Calu3 (cell line): Measurements from ENCODE around the gene PLK5. TPM values are rescaled to one million over a fixed set of nuclear protein-coding genes. Genes with fewer than 3 reads are reported as not detected.

Experiments used
- BruUV-seq: library from RNA; stranded (reverse); fragments of 400-500 nt; replicated peaks from 2 replicates; lab custom pipeline; 2021; lab: Mats Ljungman, UMichigan
- CTCF ChIA-PET: fragments of 300-600 bp; sonication (Branson Sonifier 250); formaldehyde crosslinking; loops from one replicate; lab custom pipeline; 2022; ENCODE audit warnings: antibody characterized with exemption; lab: Charles Lee
- DNase-seq: peaks from one replicate; pipeline ENCODE4 v3.0.0; 2022
- H3K27ac Mint-ChIP-seq: one replicate; pipeline ENCODE4 v1.8.0; 2022; ENCODE audit warnings: mixed read lengths; ENCODE audit not compliant: unreplicated experiment
- H3K27me3 Mint-ChIP-seq: one replicate; pipeline ENCODE4 v1.8.0; 2022; ENCODE audit warnings: mixed read lengths; ENCODE audit not compliant: unreplicated experiment
- H3K36me3 Mint-ChIP-seq: one replicate; pipeline ENCODE4 v1.8.0; 2022; ENCODE audit warnings: mild to moderate bottlenecking, moderate library complexity, mixed read lengths; ENCODE audit not compliant: insufficient read depth, unreplicated experiment
- H3K4me1 Mint-ChIP-seq: one replicate; pipeline ENCODE4 v1.8.0; 2022; ENCODE audit warnings: mild to moderate bottlenecking, low read depth, mixed read lengths; ENCODE audit not compliant: unreplicated experiment
- H3K4me3 Mint-ChIP-seq: one replicate; pipeline ENCODE4 v1.8.0; 2022; ENCODE audit warnings: mild to moderate bottlenecking, low read depth, moderate library complexity, mixed read lengths; ENCODE audit not compliant: unreplicated experiment
- H3K9me3 Mint-ChIP-seq: one replicate; pipeline ENCODE4 v1.8.0; 2022; ENCODE audit warnings: low read depth, mixed read lengths; ENCODE audit not compliant: unreplicated experiment
- CTCF ChIP-seq: fragments of 200-600 bp; IDR thresholded peaks from one replicate; pipeline ENCODE4 v1.8.0; 2022; ENCODE audit warnings: antibody characterized with exemption; ENCODE audit not compliant: unreplicated experiment
- intact Hi-C: fragments of 100-400 bp; cut with micrococcal nuclease; formaldehyde crosslinking; loops from one replicate; pipeline ENCODE4 v1.10.0; 2022; ENCODE audit not compliant: unreplicated experiment
- total RNA-seq: library from RNA; stranded (reverse); gene quantifications from 2 replicates; pipeline ENCODE4 v1.2.3, GENCODE V29; 2022

The PLK5 gene
- total RNA-seq, 1 experiment from 2014 or later = not detected

- H3K36me3 Mint-ChIP-seq = no peaks in the 10 kb centered on the region
- H3K4me1 Mint-ChIP-seq = peaks cover 7% of the 10 kb centered on the region
- CTCF ChIA-PET = no interaction called here
- intact Hi-C loops = no loop called here
- no TSS peak for BruUV-seq
- no peak for DNase-seq
- TF ChIP-seq CTCF = no peak
- no peak overlapping the region for H3K27ac Mint-ChIP-seq
- no peaks in the 10 kb centered on the region for H3K9me3 Mint-ChIP-seq
- no peak overlapping the region for H3K4me3 Mint-ChIP-seq
- peaks cover 44% of the 10 kb centered on the region for H3K27me3 Mint-ChIP-seq
Measured at GRCh38 chr19:1524287-1524971, 552 bp downstream of the PLK5 start.

DNA sequence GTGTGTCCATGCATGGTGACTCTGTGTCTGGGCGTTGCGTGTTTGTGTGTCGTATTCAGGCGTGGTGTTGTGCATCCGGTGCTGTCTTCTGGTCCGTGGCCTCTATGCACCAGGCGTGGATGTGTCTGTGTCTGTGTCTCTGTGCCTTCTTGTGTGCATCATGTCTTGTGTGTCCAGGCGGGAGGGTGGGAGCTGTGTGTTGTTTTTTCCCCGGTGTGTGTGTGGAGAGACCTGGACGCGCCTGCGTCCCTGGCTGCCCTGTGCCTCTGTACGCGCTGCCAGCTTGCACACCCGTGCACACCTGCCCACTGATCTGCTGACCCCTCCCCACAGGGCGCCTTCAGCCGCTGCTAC lies 1.1 kb downstream of the PLK5 start:
- Mint-ChIP-seq H3K9me3 (no peaks in the 10 kb centered on the region), H3K4me3 (no peak overlapping the region), H3K4me1 (peaks cover 7% of the 10 kb centered on the region), H3K27me3 (peaks cover 49% of the 10 kb centered on the region), H3K27ac (no peak overlapping the region), H3K36me3 (no peaks in the 10 kb centered on the region)
- intact Hi-C loops = no loop called here
- no peak for TF ChIP-seq CTCF
- CTCF ChIA-PET = no interaction called here
- no TSS peak for BruUV-seq
- DNase-seq = no peak

GRCh38 chr19:1525343-1525742 lies 1.5 kb downstream of the PLK5 start:
- Mint-ChIP-seq H3K4me3 (no peak overlapping the region), H3K4me1 (peaks cover 7% of the 10 kb centered on the region), H3K27me3 (peaks cover 53% of the 10 kb centered on the region), H3K27ac (no peak overlapping the region), H3K9me3 (no peaks in the 10 kb centered on the region), H3K36me3 (no peaks in the 10 kb centered on the region)
- no peak for DNase-seq
- intact Hi-C loops = no loop called here
- BruUV-seq = no TSS peak
- no peak for TF ChIP-seq CTCF
- CTCF ChIA-PET = no interaction called here

DNA sequence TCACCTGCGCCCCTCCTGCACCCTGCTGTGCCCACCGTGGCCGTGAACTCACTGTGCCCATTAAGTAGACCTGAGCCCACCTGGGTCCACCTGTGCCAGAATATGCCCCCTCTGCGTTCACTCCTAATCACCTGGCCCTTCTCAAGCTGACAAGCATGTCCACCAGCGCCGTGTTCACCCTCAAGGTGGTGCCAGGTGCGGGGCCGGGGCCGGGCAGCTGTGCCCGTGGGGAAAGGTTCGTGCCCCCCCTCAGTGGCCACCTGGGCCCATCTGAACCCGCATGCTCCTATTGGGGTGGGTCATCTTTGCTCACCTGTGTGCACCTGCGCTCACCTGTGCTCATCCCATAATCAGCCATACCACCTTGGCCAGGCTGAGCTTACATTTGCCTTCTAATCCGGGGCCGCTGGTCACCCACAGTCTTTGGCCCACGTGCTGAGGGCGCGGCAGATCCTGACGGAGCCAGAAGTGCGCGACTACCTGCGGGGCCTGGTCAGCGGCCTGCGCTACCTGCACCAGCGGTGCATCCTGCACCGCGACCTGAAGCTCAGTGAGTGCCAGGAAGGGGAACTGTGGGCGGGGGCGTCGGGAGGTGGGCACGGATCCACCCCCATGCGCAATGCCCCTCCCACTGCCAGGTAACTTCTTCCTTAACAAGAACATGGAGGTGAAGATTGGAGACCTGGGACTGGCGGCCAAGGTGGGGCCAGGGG lies 2.3 kb downstream of the PLK5 start:
- H3K27me3 Mint-ChIP-seq = peaks cover 57% of the 10 kb centered on the region
- BruUV-seq = no TSS peak
- CTCF ChIA-PET = no interaction called here

More for the DNA sequence above, 2.3 kb downstream of the PLK5 start:
- DNase-seq = no peak
- no peak overlapping the region for H3K4me3 Mint-ChIP-seq
- H3K36me3 Mint-ChIP-seq = no peaks in the 10 kb centered on the region
- peaks cover 7% of the 10 kb centered on the region for H3K4me1 Mint-ChIP-seq
- H3K27ac Mint-ChIP-seq = no peak overlapping the region
- TF ChIP-seq CTCF = no peak
- intact Hi-C loops = no loop called here
- H3K9me3 Mint-ChIP-seq = no peaks in the 10 kb centered on the region
